Measurements from ENCODE around the gene DEXI. TPM values are rescaled to one million over a fixed set of nuclear protein-coding genes. Genes with fewer than 3 reads are reported as not detected.
"Not testable (repeated sequence)": the region's sequence is repeated elsewhere in the genome, so short reads cannot be mapped to it uniquely, and the experiment has no call there.

Gene DEXI
- total RNA-seq, 1 experiment from 2014 or later: 63.1 TPM

GRCh38 chr16:10978124-10978523, 35.9 kb upstream of the DEXI start:
- H3K36me3 ChIP-seq (replicated peaks; ENCODE audit: control insufficient read depth, insufficient read depth, low read length): no peaks in the 10 kb centered on the region; the same call in 1 of the 2 replicates
- no peak for DNase-seq
- H3K4me3 ChIP-seq (ENCODE audit: insufficient read depth, low read depth, low read length): no peak overlapping the region
- H3K27me3 ChIP-seq (ENCODE audit: control insufficient read depth, insufficient read depth, low read length): no peaks in the 10 kb centered on the region

- Histone ChIP-seq H3K27me3 (ENCODE audit: control insufficient read depth, insufficient read depth, low read length) (no peaks in the 10 kb centered on the region), H3K36me3 (replicated peaks; ENCODE audit: control insufficient read depth, insufficient read depth, low read length) (no peaks in the 10 kb centered on the region; the same call in 1 of the 2 replicates), H3K4me3 (ENCODE audit: insufficient read depth, low read depth, low read length) (no peak overlapping the region)
- no peak for DNase-seq
Observed at GRCh38 chr16:10976634-10977033, 34.4 kb upstream of the DEXI start.

- no peaks in the 10 kb centered on the region for H3K27me3 ChIP-seq (ENCODE audit: control insufficient read depth, insufficient read depth, low read length)
- H3K4me3 ChIP-seq (ENCODE audit: insufficient read depth, low read depth, low read length): no peak overlapping the region
- peaks cover 1% of the 10 kb centered on the region; the same call in 1 of the 2 replicates for H3K36me3 ChIP-seq (replicated peaks; ENCODE audit: control insufficient read depth, insufficient read depth, low read length)
- DNase-seq: no peak
Observed at GRCh38 chr16:10972819-10973464, 30.7 kb upstream of the DEXI start.

GRCh38 chr16:10972108-10972818, 30.0 kb upstream of the DEXI start:
- no peak for DNase-seq
- Histone ChIP-seq H3K4me3 (ENCODE audit: insufficient read depth, low read depth, low read length) (no peak overlapping the region), H3K27me3 (ENCODE audit: control insufficient read depth, insufficient read depth, low read length) (no peaks in the 10 kb centered on the region), H3K36me3 (replicated peaks; ENCODE audit: control insufficient read depth, insufficient read depth, low read length) (peaks cover 1% of the 10 kb centered on the region; the same call in 1 of the 2 replicates)

GRCh38 chr16:10971560-10971961, 29.3 kb upstream of the DEXI start:
- Histone ChIP-seq H3K36me3 (replicated peaks; ENCODE audit: control insufficient read depth, insufficient read depth, low read length) (peaks cover 1% of the 10 kb centered on the region; the same call in 1 of the 2 replicates), H3K27me3 (ENCODE audit: control insufficient read depth, insufficient read depth, low read length) (no peaks in the 10 kb centered on the region), H3K4me3 (ENCODE audit: insufficient read depth, low read depth, low read length) (no peak overlapping the region)
- DNase-seq: peak; percentile 77

- no peaks in the 10 kb centered on the region for H3K27me3 ChIP-seq (ENCODE audit: control insufficient read depth, insufficient read depth, low read length)
- no peak overlapping the region for H3K4me3 ChIP-seq (ENCODE audit: insufficient read depth, low read depth, low read length)
- H3K36me3 ChIP-seq (replicated peaks; ENCODE audit: control insufficient read depth, insufficient read depth, low read length): peaks cover 1% of the 10 kb centered on the region; the same call in 1 of the 2 replicates
- DNase-seq: no peak
Observed at GRCh38 chr16:10970065-10970464, 27.8 kb upstream of the DEXI start.

GRCh38 chr16:10969615-10970014, 27.3 kb upstream of the DEXI start:
- no peak overlapping the region for H3K4me3 ChIP-seq (ENCODE audit: insufficient read depth, low read depth, low read length)
- peaks cover 1% of the 10 kb centered on the region for H3K36me3 ChIP-seq (replicated peaks; ENCODE audit: control insufficient read depth, insufficient read depth, low read length)
- DNase-seq: no peak
- no peaks in the 10 kb centered on the region for H3K27me3 ChIP-seq (ENCODE audit: control insufficient read depth, insufficient read depth, low read length)

- Histone ChIP-seq H3K27me3 (ENCODE audit: control insufficient read depth, insufficient read depth, low read length) (no peaks in the 10 kb centered on the region), H3K4me3 (ENCODE audit: insufficient read depth, low read depth, low read length) (no peak overlapping the region), H3K36me3 (replicated peaks; ENCODE audit: control insufficient read depth, insufficient read depth, low read length) (peaks cover 1% of the 10 kb centered on the region)
- DNase-seq: no peak
Observed at GRCh38 chr16:10968498-10968897, 26.2 kb upstream of the DEXI start.

GRCh38 chr16:10967986-10968385, 25.7 kb upstream of the DEXI start:
- Histone ChIP-seq H3K4me3 (ENCODE audit: insufficient read depth, low read depth, low read length) (no peak overlapping the region), H3K36me3 (replicated peaks; ENCODE audit: control insufficient read depth, insufficient read depth, low read length) (peaks cover 1% of the 10 kb centered on the region), H3K27me3 (ENCODE audit: control insufficient read depth, insufficient read depth, low read length) (no peaks in the 10 kb centered on the region)
- DNase-seq: no peak

GRCh38 chr16:10966559-10966958, 24.3 kb upstream of the DEXI start:
- H3K4me3 ChIP-seq (ENCODE audit: insufficient read depth, low read depth, low read length); DNase-seq; H3K27me3 ChIP-seq (ENCODE audit: control insufficient read depth, insufficient read depth, low read length); H3K36me3 ChIP-seq (replicated peaks; ENCODE audit: control insufficient read depth, insufficient read depth, low read length): not testable (repeated sequence)

GRCh38 chr16:10966129-10966528, 23.9 kb upstream of the DEXI start:
- Histone ChIP-seq H3K4me3 (ENCODE audit: insufficient read depth, low read depth, low read length) (no peak overlapping the region), H3K36me3 (replicated peaks; ENCODE audit: control insufficient read depth, insufficient read depth, low read length) (peaks cover under 1% of the 10 kb centered on the region), H3K27me3 (ENCODE audit: control insufficient read depth, insufficient read depth, low read length) (no peaks in the 10 kb centered on the region)
- DNase-seq: no peak

GRCh38 chr16:10965440-10966061, 23.3 kb upstream of the DEXI start:
- H3K4me3 ChIP-seq (ENCODE audit: insufficient read depth, low read depth, low read length): no peak overlapping the region
- H3K27me3 ChIP-seq (ENCODE audit: control insufficient read depth, insufficient read depth, low read length): no peaks in the 10 kb centered on the region
- no peaks in the 10 kb centered on the region; the same call in 1 of the 2 replicates for H3K36me3 ChIP-seq (replicated peaks; ENCODE audit: control insufficient read depth, insufficient read depth, low read length)
- no peak for DNase-seq

GRCh38 chr16:10964891-10965326, 22.6 kb upstream of the DEXI start:
- no peak for DNase-seq
- Histone ChIP-seq H3K4me3 (ENCODE audit: insufficient read depth, low read depth, low read length) (no peak overlapping the region), H3K27me3 (ENCODE audit: control insufficient read depth, insufficient read depth, low read length) (no peaks in the 10 kb centered on the region), H3K36me3 (replicated peaks; ENCODE audit: control insufficient read depth, insufficient read depth, low read length) (no peaks in the 10 kb centered on the region; the same call in 1 of the 2 replicates)

GRCh38 chr16:10964039-10964890, 22.0 kb upstream of the DEXI start:
- Histone ChIP-seq H3K27me3 (ENCODE audit: control insufficient read depth, insufficient read depth, low read length) (no peaks in the 10 kb centered on the region), H3K36me3 (replicated peaks; ENCODE audit: control insufficient read depth, insufficient read depth, low read length) (no peaks in the 10 kb centered on the region; the same call in 1 of the 2 replicates), H3K4me3 (ENCODE audit: insufficient read depth, low read depth, low read length) (no peak overlapping the region)
- DNase-seq: peak; percentile 79

All from H7 (cell line).